ENCODE results near the gene PLIN3.

- TF ChIP-seq CTCF (conservative IDR thresholded peaks at IDR 0.05) (no peak), ZFX (IDR thresholded peaks at IDR 0.05) (no peak)
Observed at GRCh38 chr19:4847190-4847973, 20.1 kb downstream of the PLIN3 start.

Measured in C4-2B (cell line).